Lower lobe of right lung (tissue), 2 donors: ENCODE measurements around the gene CDSN. TPM values are rescaled to one million over a fixed set of nuclear protein-coding genes. Genes with fewer than 3 reads are reported as not detected.

Experiments used
- ATAC-seq, 2 donors: fragments of 200-7000 bp; cut with Tn5 transposase; one replicate each; pipeline ENCODE4 v1.9.1; 2020 to 2022; ENCODE audit warnings: mild to moderate bottlenecking in 2 of 2, moderate library complexity in 2 of 2
- DNase-seq: peaks from one replicate; pipeline ENCODE4 v3.0.0-alpha.2; 2020
- H3K27ac ChIP-seq: fragments of 200-600 bp; one replicate; pipeline ENCODE4 v1.8.0; 2022
- H3K27me3 ChIP-seq: fragments of 200-600 bp; one replicate; pipeline ENCODE4 v1.8.0; 2022; ENCODE audit warnings: low read depth
- H3K36me3 ChIP-seq: fragments of 200-600 bp; one replicate; pipeline ENCODE4 v1.8.0; 2022; ENCODE audit warnings: mild to moderate bottlenecking
- H3K4me1 ChIP-seq: fragments of 200-600 bp; one replicate; pipeline ENCODE4 v1.8.0; 2022
- H3K4me3 ChIP-seq: fragments of 200-600 bp; one replicate; pipeline ENCODE4 v1.8.0; 2022; ENCODE audit warnings: mild to moderate bottlenecking
- H3K9me3 ChIP-seq: fragments of 200-600 bp; one replicate; pipeline ENCODE4 v1.8.0; 2022
- CTCF ChIP-seq: fragments of 200-600 bp; IDR thresholded peaks from one replicate; pipeline ENCODE4 v1.8.0; 2022; ENCODE audit warnings: antibody characterized with exemption, mild to moderate bottlenecking
- intact Hi-C: fragments of 100-400 bp; cut with DNase I; formaldehyde crosslinking; loops from one replicate; pipeline ENCODE4 v1.11.0; 2022
- total RNA-seq: library from RNA; stranded (reverse); fragmentation: NEBNext Ultra II Directional; extraction: Animal tissue kit (Norgen Biotek cat#: 25700); gene quantifications from one replicate; pipeline ENCODE4 v1.2.1, GENCODE V29; 2021
- donor health status: DM: no; HTN: yes; CAD: no; lungs with severe emphysema.

Gene CDSN
- total RNA-seq, 1 donor from 2014 or later, result not detected

- TF ChIP-seq CTCF, result no peak
- intact Hi-C loops, result no loop called here
- H3K27me3 ChIP-seq, result no peaks in the 10 kb centered on the region
- no peaks in the 10 kb centered on the region for H3K36me3 ChIP-seq
- peak overlapping the region; percentile 29 for H3K27ac ChIP-seq
- no peaks in the 10 kb centered on the region for H3K9me3 ChIP-seq
- no peak overlapping the region for H3K4me3 ChIP-seq
- DNase-seq (no peak), ATAC-seq (peak; percentile 32 to 51)
- H3K4me1 ChIP-seq, result no peaks in the 10 kb centered on the region
Measured at GRCh38 chr6:31065556-31065955, 54.7 kb downstream of the CDSN start.

Other genes starting within 250 kb of the CDSN start
- 80.9 TPM for gene DDR1, start 235.9 kb downstream of the CDSN start, total RNA-seq
- gene GTF2H4, start 212.2 kb downstream of the CDSN start, total RNA-seq, result 37.1 TPM
- gene VARS2, start 206.2 kb downstream of the CDSN start, total RNA-seq, result 33.0 TPM
- gene SFTA2, start 188.3 kb downstream of the CDSN start, total RNA-seq, result 351 TPM
- gene MUCL3, start 179.5 kb downstream of the CDSN start, total RNA-seq, result 5.3 TPM
- 3.8 TPM for gene MUC21, start 136.7 kb downstream of the CDSN start, total RNA-seq
- not detected for gene MUC22, start 110.0 kb downstream of the CDSN start, total RNA-seq
- gene C6orf15, start 7.9 kb downstream of the CDSN start, total RNA-seq, result not detected
- 10.5 TPM for gene PSORS1C1, start 5.6 kb downstream of the CDSN start, total RNA-seq
- gene PSORS1C2, start 18.6 kb upstream of the CDSN start, total RNA-seq, result not detected
- 16.5 TPM for gene CCHCR1, start 37.4 kb upstream of the CDSN start, total RNA-seq
- 6.2 TPM for gene TCF19, start 38.1 kb upstream of the CDSN start, total RNA-seq
- gene POU5F1, start 50.2 kb upstream of the CDSN start, total RNA-seq, result 5.0 TPM
- 1,186 TPM for gene HLA-C, start 151.6 kb upstream of the CDSN start, total RNA-seq
- 2,736 TPM for gene HLA-B, start 236.7 kb upstream of the CDSN start, total RNA-seq